ENCODE results near the gene ANTKMT.
A peak's percentile ranks its signal among the peaks of the same experiment; 100 is the strongest.

Gene ANTKMT

GRCh38 chr16:700684-701584 lies 20.0 kb upstream of the ANTKMT start:
- DNase-seq (ENCODE audit: low spot score) = peak; percentile 67
- in situ Hi-C loops (cut with MboI; ENCODE audit: low pct_unique_long_range_greater_than_20kb, low sequenced_read_pairs, unreplicated experiment) = no loop called here
- TF ChIP-seq, protein P1, sequence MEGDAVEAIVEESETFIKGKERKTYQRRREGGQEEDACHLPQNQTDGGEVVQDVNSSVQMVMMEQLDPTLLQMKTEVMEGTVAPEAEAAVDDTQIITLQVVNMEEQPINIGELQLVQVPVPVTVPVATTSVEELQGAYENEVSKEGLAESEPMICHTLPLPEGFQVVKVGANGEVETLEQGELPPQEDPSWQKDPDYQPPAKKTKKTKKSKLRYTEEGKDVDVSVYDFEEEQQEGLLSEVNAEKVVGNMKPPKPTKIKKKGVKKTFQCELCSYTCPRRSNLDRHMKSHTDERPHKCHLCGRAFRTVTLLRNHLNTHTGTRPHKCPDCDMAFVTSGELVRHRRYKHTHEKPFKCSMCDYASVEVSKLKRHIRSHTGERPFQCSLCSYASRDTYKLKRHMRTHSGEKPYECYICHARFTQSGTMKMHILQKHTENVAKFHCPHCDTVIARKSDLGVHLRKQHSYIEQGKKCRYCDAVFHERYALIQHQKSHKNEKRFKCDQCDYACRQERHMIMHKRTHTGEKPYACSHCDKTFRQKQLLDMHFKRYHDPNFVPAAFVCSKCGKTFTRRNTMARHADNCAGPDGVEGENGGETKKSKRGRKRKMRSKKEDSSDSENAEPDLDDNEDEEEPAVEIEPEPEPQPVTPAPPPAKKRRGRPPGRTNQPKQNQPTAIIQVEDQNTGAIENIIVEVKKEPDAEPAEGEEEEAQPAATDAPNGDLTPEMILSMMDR (IDR thresholded peaks at IDR 0.05; ENCODE audit: extremely low read depth, insufficient read depth, missing control alignments) = no peak

DNA sequence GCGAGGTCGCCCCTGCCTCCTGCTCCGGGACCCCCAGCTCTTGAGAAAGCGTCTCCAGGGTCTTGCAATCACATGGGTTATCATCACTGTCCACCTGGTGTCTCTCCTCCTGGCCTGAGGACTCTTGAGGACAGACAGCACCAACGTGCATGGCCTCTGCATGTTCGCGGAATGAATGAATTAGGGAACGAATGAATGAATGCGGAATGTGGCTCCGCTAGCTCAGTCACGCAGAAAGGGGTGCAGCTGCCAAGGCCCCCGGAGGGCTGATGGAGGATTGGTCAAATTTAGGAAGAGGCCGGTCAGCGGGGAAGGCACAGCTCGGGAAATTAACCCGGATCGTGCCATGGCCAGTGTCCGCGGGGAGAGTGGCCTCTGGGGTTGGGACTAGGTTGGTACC lies 18.6 kb upstream of the ANTKMT start:
- no peak for DNase-seq (ENCODE audit: low spot score)
- in situ Hi-C loops (cut with MboI; ENCODE audit: low pct_unique_long_range_greater_than_20kb, low sequenced_read_pairs, unreplicated experiment) = no loop called here
- TF ChIP-seq, protein P1 (IDR thresholded peaks at IDR 0.05; ENCODE audit: extremely low read depth, insufficient read depth, missing control alignments) = no peak

DNA sequence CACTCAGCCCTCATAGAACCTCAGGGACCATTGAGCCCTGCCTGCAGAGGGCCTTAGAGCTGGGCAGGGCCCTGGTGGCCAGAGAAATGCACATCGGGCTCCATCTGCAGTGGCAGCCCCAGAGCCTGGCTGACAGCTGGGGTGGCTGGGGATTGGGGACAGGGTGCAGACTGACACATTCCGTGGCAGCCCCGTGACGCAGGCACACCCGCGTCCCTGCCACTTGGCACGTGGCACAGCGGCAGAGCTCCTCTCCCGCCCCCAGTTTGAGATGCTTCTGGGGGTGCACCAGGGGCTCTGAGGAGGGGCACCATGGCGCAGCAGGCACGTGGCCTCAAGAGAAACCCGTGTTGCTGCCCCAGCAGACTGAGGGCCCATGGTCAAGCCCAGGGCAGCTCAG lies 17.5 kb upstream of the ANTKMT start:
- in situ Hi-C loops (cut with MboI; ENCODE audit: low pct_unique_long_range_greater_than_20kb, low sequenced_read_pairs, unreplicated experiment) = no loop called here
- no peak for DNase-seq (ENCODE audit: low spot score)
- TF ChIP-seq, protein P1 (IDR thresholded peaks at IDR 0.05; ENCODE audit: extremely low read depth, insufficient read depth, missing control alignments) = no peak

GRCh38 chr16:704047-704446 lies 16.9 kb upstream of the ANTKMT start:
- TF ChIP-seq, protein P1 (IDR thresholded peaks at IDR 0.05; ENCODE audit: extremely low read depth, insufficient read depth, missing control alignments) = no peak
- in situ Hi-C loops (cut with MboI; ENCODE audit: low pct_unique_long_range_greater_than_20kb, low sequenced_read_pairs, unreplicated experiment) = no loop called here
- no peak for DNase-seq (ENCODE audit: low spot score)

DNA sequence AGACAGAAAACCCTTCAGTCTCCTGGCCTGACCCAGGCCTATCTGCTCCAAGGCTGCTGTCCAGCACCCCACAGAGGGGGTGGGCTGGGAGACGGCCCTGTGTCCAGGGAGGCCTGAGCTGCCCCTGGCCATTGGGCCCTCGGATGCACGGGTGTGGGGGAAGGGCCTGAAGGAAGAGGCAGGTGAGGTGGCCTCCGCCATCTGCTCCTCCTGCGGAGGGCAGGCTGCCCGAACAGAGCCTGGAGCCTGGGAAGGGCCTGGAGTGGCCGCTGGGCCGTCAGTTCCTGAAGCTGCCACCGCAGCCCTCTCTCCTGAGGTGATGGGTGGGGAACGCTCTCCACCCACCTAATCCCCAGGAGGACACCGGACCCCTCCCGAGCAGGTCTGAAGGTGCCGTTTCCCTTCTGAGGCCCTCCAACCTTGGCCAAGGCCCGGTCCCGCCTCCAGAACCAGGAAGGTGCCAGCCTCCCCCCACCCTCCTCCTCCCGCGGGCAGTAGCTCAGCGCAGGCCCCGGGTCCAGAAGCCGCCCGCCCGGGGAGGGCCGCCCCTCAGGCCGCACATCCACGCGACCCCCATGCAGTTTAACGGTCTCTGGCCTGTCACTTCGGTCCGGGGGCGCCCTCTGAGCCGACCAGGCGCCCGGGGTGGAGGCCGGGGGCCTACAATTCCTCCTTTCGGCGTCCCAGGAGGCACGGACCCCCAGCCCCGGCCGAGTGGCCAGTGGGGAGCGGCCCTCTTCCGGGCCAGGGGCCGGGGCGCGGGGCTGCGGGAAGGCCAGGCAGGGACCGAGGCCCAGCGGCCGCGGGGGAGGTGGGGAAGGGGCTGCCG lies 16.2 kb upstream of the ANTKMT start:
- TF ChIP-seq, protein P1 (IDR thresholded peaks at IDR 0.05; ENCODE audit: extremely low read depth, insufficient read depth, missing control alignments) = no peak
- in situ Hi-C loops (cut with MboI; ENCODE audit: low pct_unique_long_range_greater_than_20kb, low sequenced_read_pairs, unreplicated experiment) = no loop called here
- DNase-seq (ENCODE audit: low spot score) = no peak

GRCh38 chr16:705431-706188 lies 15.3 kb upstream of the ANTKMT start, which contains the start of gene FBXL16:
Gene FBXL16 (minus strand): TSS chr16:705801. CDS start chr16:697405, 8,396 bp downstream.
- TF ChIP-seq, protein P1 (IDR thresholded peaks at IDR 0.05; ENCODE audit: extremely low read depth, insufficient read depth, missing control alignments) = no peak
- no peak for DNase-seq (ENCODE audit: low spot score)
- in situ Hi-C loops (cut with MboI; ENCODE audit: low pct_unique_long_range_greater_than_20kb, low sequenced_read_pairs, unreplicated experiment) = no loop called here
